GM19455 (cell line): Measurements from ENCODE around the gene AIFM3.
"Not testable (repeated sequence)": the region's sequence is repeated elsewhere in the genome, so short reads cannot be mapped to it uniquely, and the experiment has no call there.

Source experiments
- ATAC-seq: cut with Tn5 transposase; IDR thresholded peaks from one replicate; pipeline ENCODE4 v1.9.1; 2021; ENCODE audit not compliant: unreplicated experiment

Gene AIFM3

GRCh38 chr22:20957683-20958431 lies 9.2 kb upstream of the AIFM3 start:
- ATAC-seq: no peak

GRCh38 chr22:20959578-20960461 lies 7.2 kb upstream of the AIFM3 start:
- ATAC-seq: no peak

- ATAC-seq: no peak
These were observed 6.4 kb upstream of the AIFM3 start for GRCh38 chr22:20960609-20961008.

- no peak for ATAC-seq
These were observed 4.5 kb upstream of the AIFM3 start for GRCh38 chr22:20962491-20962945.

- no peak for ATAC-seq
These were observed 3.6 kb upstream of the AIFM3 start for GRCh38 chr22:20963201-20964052.

- ATAC-seq: no peak
These were observed 2.8 kb upstream of the AIFM3 start for GRCh38 chr22:20964090-20964798.

GRCh38 chr22:20964799-20965103 lies 2.3 kb upstream of the AIFM3 start:
- ATAC-seq: no peak

- ATAC-seq: no peak
These were observed 1.8 kb upstream of the AIFM3 start for GRCh38 chr22:20965104-20965887.

GRCh38 chr22:20965888-20966855 lies 883 bp upstream of the AIFM3 start:
- no peak for ATAC-seq

- ATAC-seq: no peak
These were observed 699 bp downstream of the AIFM3 start for GRCh38 chr22:20967697-20968211.

- no peak for ATAC-seq
These were observed 1.4 kb downstream of the AIFM3 start for GRCh38 chr22:20968281-20968977.

- ATAC-seq: no peak
These were observed 4.0 kb downstream of the AIFM3 start for GRCh38 chr22:20970939-20971657.

GRCh38 chr22:20972014-20972694 lies 5.1 kb downstream of the AIFM3 start:
- not testable (repeated sequence) for ATAC-seq

- no peak for ATAC-seq
These were observed 6.0 kb downstream of the AIFM3 start for GRCh38 chr22:20972933-20973577.

- no peak for ATAC-seq
These were observed 6.7 kb downstream of the AIFM3 start for GRCh38 chr22:20973634-20974286.
